NT2/D1 (cell line): ENCODE results near the gene C5orf47.

Source experiments
- DNase-seq: peaks from one replicate; pipeline ENCODE4 v3.0.0-alpha.2; 2011; ENCODE audit warnings: low read depth, low spot score
- H3K27me3 ChIP-seq: 2 replicates; pipeline ENCODE4 v1.6.0; 2011; ENCODE audit warnings: mild to moderate bottlenecking; ENCODE audit not compliant: insufficient read length, insufficient read depth
- H3K36me3 ChIP-seq: 2 replicates; pipeline ENCODE4 v1.6.1; 2011; ENCODE audit warnings: mild to moderate bottlenecking, low read length, mixed read lengths; ENCODE audit not compliant: insufficient read depth, insufficient read length
- H3K4me1 ChIP-seq: 2 replicates; pipeline ENCODE4 v1.5.1; 2011; ENCODE audit not compliant: insufficient read depth, insufficient read length
- H3K4me3 ChIP-seq: 2 replicates; pipeline ENCODE4 v1.5.1; 2011; ENCODE audit warnings: low read depth; ENCODE audit not compliant: insufficient read length
- H3K9ac ChIP-seq: 2 replicates; pipeline ENCODE4 v1.6.0; 2011; ENCODE audit warnings: low read depth; ENCODE audit not compliant: insufficient read length
- H3K9me3 ChIP-seq: 2 replicates; pipeline ENCODE4 v1.5.1; 2011; ENCODE audit warnings: mild to moderate bottlenecking, low read length; ENCODE audit not compliant: insufficient read depth
- SUZ12 ChIP-seq: IDR thresholded peaks from 2 replicates; pipeline ENCODE4 v1.6.1; 2011; ENCODE audit not compliant: insufficient read length, insufficient read depth; ENCODE audit errors: extremely low read depth
- YY1 ChIP-seq: IDR thresholded peaks from 2 replicates; pipeline ENCODE4 v1.6.1; 2011; ENCODE audit not compliant: insufficient read length, insufficient read depth
- ZNF274 ChIP-seq: IDR thresholded peaks from 2 replicates; pipeline ENCODE4 v1.6.1; 2011; ENCODE audit warnings: mild to moderate bottlenecking, low read depth, low read length

Gene C5orf47

GRCh38 chr5:173970878-173971650 is 17.9 kb upstream of the C5orf47 start:
- H3K9me3 ChIP-seq = no peaks in the 10 kb centered on the region
- no peaks in the 10 kb centered on the region for H3K27me3 ChIP-seq
- TF ChIP-seq ZNF274 (no peak), YY1 (no peak), SUZ12 (no peak)
- H3K9ac ChIP-seq = no peak overlapping the region
- H3K36me3 ChIP-seq = no peaks in the 10 kb centered on the region
- no peak for DNase-seq
- H3K4me1 ChIP-seq = peaks cover 10% of the 10 kb centered on the region
- no peak overlapping the region for H3K4me3 ChIP-seq

GRCh38 chr5:173971681-173972345 is 17.2 kb upstream of the C5orf47 start:
- peaks cover 10% of the 10 kb centered on the region for H3K4me1 ChIP-seq
- H3K36me3 ChIP-seq = no peaks in the 10 kb centered on the region
- no peaks in the 10 kb centered on the region for H3K9me3 ChIP-seq
- no peaks in the 10 kb centered on the region for H3K27me3 ChIP-seq
- H3K9ac ChIP-seq = no peak overlapping the region
- no peak overlapping the region for H3K4me3 ChIP-seq
- TF ChIP-seq SUZ12 = no peak
- TF ChIP-seq YY1 = no peak
- TF ChIP-seq ZNF274 = no peak
- no peak for DNase-seq

GRCh38 chr5:173972607-173972924 is 16.4 kb upstream of the C5orf47 start:
- H3K9me3 ChIP-seq = no peaks in the 10 kb centered on the region
- no peak for DNase-seq
- TF ChIP-seq ZNF274 (no peak), YY1 (no peak), SUZ12 (no peak)
- H3K4me1 ChIP-seq = peaks cover 10% of the 10 kb centered on the region
- H3K9ac ChIP-seq = no peak overlapping the region
- no peak overlapping the region for H3K4me3 ChIP-seq
- H3K36me3 ChIP-seq = no peaks in the 10 kb centered on the region
- no peaks in the 10 kb centered on the region for H3K27me3 ChIP-seq

- peak overlapping the region; percentile 67 for H3K9ac ChIP-seq
- no peaks in the 10 kb centered on the region for H3K36me3 ChIP-seq
- peak; percentile 76 for DNase-seq
Observed at GRCh38 chr5:173972925-173973615, 15.9 kb upstream of the C5orf47 start.

GRCh38 chr5:173973616-173973969 is 15.4 kb upstream of the C5orf47 start:
- peak overlapping the region; percentile 24 for H3K4me3 ChIP-seq
- peak overlapping the region; percentile 67 for H3K9ac ChIP-seq
- TF ChIP-seq ZNF274 (no peak), SUZ12 (no peak), YY1 (no peak)
- peaks cover 10% of the 10 kb centered on the region for H3K4me1 ChIP-seq
- no peaks in the 10 kb centered on the region for H3K36me3 ChIP-seq
- no peaks in the 10 kb centered on the region for H3K27me3 ChIP-seq
- no peaks in the 10 kb centered on the region; the same call in 1 of the 2 replicates for H3K9me3 ChIP-seq
- no peak for DNase-seq

More at GRCh38 chr5:173972925-173973615, 15.9 kb upstream of the C5orf47 start:
- Histone ChIP-seq H3K27me3 (no peaks in the 10 kb centered on the region), H3K4me3 (peak overlapping the region; percentile 24), H3K4me1 (peaks cover 10% of the 10 kb centered on the region), H3K9me3 (no peaks in the 10 kb centered on the region; the same call in 1 of the 2 replicates)
- no peak for TF ChIP-seq ZNF274
- TF ChIP-seq YY1 = no peak
- TF ChIP-seq SUZ12 = no peak

DNA sequence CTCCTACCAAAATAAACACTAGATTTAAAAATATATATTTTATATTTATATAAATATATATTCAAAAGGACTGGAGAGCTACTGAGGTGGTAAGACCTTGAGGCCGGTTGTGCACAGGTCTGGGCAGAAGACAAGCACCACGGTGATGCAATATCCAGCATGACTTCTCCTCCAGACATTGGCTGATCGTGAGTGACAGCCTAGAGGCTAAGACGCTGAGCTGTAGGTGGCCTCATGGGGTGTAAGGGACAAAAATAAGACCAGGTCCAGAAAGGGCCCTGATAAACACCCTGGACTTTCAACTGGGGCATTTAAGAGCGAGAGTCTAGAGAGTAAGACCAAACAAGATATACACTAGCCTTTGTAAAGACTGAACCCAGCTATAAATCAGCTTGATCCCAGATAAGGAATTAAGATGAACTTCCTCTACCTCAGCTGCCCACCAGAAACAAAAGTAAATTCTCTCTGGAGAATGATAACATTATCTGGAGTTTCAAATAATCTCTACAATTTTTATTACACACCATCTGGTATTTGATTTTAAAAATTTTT is 14.2 kb upstream of the C5orf47 start:
- Histone ChIP-seq H3K36me3 (no peaks in the 10 kb centered on the region), H3K9ac (no peak overlapping the region), H3K27me3 (no peaks in the 10 kb centered on the region), H3K4me3 (no peak overlapping the region), H3K4me1 (peaks cover 7% of the 10 kb centered on the region), H3K9me3 (no peaks in the 10 kb centered on the region; the same call in 1 of the 2 replicates)
- DNase-seq = no peak
- TF ChIP-seq SUZ12 (no peak), YY1 (no peak), ZNF274 (no peak)
